GM04504 (cell line): ENCODE measurements around the gene CTDSP2.
"Not testable (repeated sequence)": the region's sequence is repeated elsewhere in the genome, so short reads cannot be mapped to it uniquely, and the experiment has no call there.

Experiments used
- DNase-seq: peaks from one replicate; pipeline ENCODE4 v3.0.0-alpha.2; 2012; ENCODE audit warnings: low read depth

CTDSP2 gene

DNA sequence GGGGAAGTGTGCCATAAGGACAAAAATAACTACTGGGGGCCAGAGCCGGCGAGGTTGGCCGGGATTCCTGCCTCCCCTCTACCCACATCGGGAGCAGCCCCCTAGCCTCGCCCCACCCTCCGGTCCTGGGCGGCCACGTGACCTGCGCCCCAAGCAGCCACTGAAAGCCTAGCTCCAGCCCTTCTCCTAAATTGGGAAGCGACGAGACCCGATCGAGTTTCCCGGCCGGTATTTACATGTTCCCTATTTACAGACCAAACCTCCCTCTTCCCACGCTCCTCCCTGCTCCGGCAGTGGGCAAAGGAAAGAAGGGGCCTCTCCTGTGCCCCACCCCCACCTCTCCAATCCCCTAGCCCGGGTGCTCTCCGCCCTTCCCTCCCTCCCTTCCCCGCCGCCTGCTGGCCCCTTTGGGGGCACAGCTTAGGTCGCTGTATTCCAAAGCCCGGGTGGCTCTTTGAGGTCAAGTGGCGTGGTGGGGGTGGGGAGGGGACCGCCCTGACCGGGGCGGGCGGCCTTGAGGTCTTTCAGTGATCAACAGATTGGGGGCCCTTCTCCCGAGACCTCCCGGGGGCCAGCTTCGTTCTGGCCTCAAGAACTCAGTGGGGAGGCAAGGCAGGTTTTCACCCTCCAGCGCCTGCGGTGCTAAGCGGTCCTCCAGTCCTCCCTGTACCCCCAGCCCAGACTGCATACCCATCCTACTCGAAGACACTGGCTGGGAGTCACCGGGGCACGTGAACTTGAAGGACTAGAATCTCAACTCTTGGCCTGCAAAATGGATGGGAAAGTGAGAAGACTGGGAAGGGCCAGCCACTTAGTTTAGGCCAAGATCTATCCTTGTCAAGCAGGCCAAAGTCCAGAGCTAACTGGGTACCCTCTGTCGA is 6.3 kb upstream of the CTDSP2 start:
- DNase-seq = no peak

DNA sequence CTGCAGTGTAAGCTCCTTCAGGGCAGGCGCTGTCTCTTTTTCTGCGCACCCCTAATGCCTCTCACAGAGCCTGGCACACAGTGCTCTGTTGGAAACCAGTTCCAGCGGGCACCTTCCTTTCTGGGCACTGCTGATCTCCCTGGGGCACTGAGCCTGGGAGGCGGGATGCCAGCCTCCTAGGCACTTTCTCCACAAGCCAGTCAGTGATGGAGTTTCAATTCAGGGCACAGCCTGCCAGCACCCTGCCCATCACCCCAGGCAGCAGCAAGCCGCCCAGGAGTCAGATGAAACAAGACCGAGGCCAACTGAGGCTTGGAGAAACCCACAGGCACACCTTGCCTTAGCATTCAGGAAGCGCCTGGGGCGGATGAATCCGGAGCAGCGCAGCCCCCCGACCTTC is 5.7 kb upstream of the CTDSP2 start:
- no peak for DNase-seq

DNA sequence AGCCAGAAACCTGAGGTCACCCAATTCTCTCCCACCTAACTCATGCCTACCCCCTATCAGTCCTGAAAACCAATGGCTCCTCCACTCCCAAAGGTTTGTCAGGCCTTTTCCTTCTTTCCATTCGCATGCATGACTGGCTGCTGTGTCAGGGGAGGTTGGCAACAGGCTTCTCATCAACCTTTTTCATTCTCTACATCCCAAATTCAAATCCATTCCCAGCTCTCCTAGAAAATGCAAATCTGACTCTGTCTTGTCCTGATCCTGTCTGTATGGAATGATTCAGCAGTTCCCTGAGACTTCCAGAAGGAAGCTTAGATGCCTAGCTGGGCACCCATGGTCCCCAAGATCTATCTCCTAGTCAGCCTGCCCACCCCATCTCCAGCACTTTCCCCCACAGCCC is 5.0 kb upstream of the CTDSP2 start:
- DNase-seq = no peak

DNA sequence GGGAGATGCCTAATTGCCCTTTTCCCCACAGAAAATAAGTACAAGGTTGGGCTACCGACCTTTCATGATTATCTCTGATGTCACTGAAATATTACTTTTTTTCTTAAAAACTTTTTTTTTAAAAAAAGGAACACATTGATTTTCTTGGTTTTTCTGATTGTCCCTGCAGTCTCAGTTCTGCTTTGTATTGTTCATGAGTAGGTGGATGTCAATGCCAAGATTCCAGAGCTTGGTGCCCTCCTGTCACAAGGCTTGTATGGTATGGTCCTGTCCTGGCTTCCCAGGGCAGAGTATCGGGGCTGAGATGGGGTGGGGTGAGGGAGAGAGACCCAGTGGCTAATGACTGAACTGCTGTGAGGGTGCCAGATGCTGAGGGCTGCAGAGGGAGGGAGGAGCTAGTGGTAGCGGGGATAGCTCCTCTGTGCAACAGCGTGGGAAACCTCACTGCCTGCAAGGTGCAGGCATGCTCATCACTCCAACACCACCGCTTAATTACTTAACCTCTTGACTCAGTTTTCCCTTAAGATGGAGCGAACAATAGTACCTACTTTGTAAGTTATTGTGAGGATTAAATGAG is 4.4 kb upstream of the CTDSP2 start:
- DNase-seq = no peak

GRCh38 chr12:57849447-57849846 is 2.9 kb upstream of the CTDSP2 start:
- DNase-seq = not testable (repeated sequence)

DNA sequence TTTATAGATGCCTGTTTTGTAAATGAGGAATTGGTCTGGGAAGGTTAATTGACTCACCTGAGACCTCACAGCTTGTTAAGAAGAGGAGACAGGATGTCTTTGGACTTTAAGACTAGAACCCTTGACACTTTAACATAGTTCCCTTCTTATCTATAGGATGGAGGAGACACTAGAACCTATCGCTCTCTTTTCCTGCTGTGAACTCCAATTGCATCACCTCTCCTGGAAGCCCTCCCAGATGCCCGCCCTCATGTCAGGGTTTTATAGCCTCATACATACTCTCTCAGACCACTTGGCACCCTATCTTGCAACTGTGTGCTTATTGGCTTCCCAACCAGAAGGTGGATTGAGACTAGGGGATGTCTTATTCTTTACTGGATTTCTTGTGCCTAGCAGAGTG is 2.5 kb upstream of the CTDSP2 start:
- no peak for DNase-seq

GRCh38 chr12:57848208-57848607 is 1.7 kb upstream of the CTDSP2 start:
- DNase-seq = no peak

- no peak for DNase-seq
These were observed 298 bp downstream of the CTDSP2 start for GRCh38 chr12:57846285-57846576.

- DNase-seq = no peak
These were observed 848 bp downstream of the CTDSP2 start for GRCh38 chr12:57845478-57846284.

- peak; percentile 85 for DNase-seq
These were observed 1.6 kb downstream of the CTDSP2 start for GRCh38 chr12:57844709-57845477.

DNA sequence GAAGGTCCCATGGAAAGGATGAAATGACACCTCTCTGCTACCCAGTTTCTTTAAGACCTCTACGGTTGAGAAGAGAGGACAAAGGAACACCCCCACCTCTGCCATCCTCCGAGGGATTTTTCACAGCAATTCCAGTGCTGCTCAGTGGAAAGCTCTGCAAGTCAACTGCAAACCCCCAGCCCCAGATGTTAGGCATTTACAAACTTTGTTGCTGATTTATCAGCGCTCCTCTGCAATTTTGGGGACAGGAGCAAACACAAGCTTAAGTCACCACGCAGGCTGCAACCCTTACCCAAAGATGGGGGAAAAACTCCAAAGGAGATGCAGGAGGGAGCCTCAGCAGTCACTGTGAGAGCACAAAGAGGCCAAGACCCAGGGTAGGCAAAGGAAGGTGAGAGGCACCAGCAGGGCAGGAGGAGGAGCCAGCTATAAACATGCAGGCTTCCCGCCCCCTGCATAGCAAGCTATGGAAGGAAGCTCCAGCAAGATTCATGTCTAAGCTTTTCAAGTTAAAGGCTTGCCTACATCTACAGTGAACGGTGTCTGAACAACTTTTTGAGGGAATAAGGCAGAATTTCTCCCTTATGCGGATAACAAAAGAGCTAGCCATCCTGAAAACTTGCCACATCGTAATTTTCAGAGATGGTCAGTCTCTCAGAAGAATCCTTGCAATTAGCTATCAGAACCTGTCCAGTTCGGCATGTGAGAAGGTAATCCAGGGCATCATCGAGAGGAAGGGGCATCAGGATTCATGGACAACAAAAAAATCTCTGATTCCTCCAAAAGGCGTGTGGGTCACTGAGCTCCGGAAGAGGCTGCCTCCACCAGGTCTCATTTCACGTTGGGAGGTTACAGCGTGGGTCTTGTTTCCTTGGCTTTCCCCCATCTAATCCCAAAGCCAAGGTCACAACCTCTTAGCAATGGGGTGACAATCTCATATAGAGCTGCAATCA is 3.9 kb downstream of the CTDSP2 start:
- DNase-seq = no peak

DNA sequence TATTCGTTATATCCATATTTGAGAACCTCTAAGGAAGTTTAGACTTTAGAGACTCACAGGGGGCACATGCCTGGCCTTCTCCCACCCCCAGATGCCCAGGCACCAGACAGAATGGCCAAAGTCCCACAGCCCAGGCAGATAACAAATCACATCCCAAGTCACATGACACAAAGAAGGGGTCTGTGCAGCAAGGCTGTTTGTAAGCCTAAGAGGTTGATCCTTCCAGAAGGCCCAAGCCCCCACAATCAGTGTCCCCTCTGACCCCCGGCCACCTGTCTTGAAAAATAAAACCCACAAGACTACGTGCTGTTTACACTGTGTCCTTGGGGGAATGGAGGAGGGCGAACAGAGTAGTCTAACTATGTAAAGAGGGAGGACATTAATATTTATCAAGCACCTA is 5.1 kb downstream of the CTDSP2 start:
- no peak for DNase-seq

- no peak for DNase-seq
These were observed 5.8 kb downstream of the CTDSP2 start for GRCh38 chr12:57840726-57841125.

GRCh38 chr12:57839996-57840395 is 6.5 kb downstream of the CTDSP2 start:
- DNase-seq = no peak

DNA sequence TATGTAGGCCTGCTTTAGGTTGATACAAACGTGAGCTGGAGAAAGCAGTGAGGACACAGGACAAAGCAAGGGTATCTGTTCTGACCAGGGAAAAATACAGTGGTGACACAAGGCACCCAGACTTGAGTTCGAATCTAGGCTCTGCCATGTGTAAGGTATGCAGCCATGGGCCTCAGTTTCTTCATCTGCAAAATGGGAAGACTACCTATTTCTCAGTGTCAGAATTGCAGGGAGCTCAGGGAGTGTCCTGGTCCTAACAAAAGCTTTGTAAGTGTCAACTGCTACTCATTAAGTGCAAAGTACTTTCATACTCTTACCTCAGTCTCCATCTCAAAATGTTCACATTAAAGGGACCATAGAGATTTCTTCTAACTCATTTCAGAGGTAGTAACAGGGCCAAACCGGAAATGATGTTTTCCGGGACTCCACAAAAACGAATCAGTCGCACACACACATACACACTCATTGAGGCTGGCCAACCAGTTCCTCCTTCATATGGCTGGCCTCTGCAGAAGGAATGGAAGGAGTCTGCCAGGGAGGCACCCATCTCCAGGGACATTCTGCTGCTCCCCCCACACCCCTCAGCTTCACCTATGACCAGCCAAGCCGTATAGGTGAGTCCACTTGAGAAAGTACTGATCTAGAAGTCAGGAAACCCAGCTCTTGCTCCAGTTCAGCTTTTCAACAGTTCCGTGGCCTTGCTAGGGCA is 7.8 kb downstream of the CTDSP2 start:
- DNase-seq = no peak

DNA sequence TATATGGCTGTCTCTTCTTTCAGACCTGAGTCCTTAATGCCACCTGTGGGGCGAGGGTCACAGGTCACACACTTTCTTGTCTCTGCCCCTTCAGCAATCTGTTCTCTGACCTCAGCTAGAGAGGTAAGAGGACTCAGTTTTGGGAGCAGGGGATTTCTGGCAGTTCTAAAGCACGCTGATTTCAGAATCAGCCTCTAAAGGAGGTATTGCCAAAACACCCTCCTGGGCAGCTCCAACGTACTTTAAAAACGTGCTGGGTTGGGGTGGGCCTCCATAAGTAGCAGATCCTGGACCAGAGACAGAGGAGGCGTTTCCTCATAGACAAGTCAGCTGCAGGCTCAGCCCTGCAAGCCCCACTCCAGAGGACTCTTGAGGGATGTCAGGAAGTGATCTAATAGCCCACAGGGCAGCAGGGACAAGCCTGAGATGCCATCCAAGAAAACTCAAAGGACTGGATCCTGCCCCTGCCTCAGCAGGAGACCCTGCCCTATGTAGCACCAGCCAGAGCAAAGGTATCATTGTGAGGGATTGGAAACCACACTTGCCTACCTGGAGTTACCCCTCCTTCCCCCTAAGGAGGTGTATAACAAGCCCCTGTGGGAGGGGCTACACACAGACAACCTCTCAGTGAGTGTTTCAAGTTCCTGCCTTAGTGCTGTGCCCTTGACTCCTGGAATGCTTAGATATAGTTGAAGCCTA is 8.5 kb downstream of the CTDSP2 start:
- no peak for DNase-seq

- peak; percentile 68 for DNase-seq
These were observed 9.8 kb downstream of the CTDSP2 start for GRCh38 chr12:57836442-57837375.

DNA sequence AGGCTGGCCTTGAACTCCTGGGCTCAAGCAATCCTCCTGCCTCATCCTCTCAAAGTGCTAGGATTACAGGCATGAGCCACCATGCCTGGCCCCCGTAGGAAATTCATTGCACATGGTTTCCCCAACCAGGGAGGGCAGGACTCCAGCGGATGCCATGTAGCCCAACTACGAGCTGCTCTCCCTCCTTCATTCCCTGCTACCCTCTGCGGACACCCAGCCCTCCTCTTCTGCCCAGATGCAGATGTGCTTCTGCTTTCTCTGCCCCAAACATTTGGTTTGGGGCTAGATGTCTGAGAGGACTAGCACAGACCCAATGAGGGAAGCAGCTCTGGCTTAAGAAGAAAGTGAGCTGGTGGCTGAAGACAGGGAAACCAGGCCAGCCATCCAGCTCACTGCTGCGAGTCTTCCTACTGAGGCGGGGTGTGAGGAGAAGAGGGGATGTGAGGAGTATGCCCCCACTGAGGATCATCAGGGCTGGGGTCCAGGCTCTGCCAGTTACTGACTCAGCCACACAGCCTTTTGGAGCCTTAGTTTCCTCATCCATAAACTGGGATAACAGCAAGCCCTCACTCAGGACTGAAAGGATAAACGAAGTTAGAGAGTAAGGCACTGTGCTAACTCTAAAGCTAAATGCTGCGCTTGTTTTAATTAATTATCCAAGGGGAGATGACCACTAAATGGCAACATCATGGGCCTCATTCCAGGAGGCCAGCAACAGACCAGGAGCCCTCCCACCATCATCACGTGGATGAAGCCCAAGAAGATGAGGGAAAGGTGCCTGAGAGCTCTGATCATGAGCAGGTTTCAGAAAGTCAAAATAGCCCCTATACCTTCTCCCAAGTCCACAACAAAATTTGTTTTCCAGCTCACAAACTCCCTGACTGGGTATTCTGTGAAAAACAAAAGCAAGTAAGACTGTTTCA is 10.9 kb downstream of the CTDSP2 start:
- DNase-seq = no peak
